HG03571 (cell line): ENCODE measurements around the gene ZFYVE26.
"Not testable (repeated sequence)": the region's sequence is repeated elsewhere in the genome, so short reads cannot be mapped to it uniquely, and the experiment has no call there.

ENCODE experiments used
- ATAC-seq: cut with Tn5 transposase; IDR thresholded peaks from one replicate; pipeline ENCODE4 v1.9.1; 2021; ENCODE audit not compliant: unreplicated experiment

ZFYVE26 gene

DNA sequence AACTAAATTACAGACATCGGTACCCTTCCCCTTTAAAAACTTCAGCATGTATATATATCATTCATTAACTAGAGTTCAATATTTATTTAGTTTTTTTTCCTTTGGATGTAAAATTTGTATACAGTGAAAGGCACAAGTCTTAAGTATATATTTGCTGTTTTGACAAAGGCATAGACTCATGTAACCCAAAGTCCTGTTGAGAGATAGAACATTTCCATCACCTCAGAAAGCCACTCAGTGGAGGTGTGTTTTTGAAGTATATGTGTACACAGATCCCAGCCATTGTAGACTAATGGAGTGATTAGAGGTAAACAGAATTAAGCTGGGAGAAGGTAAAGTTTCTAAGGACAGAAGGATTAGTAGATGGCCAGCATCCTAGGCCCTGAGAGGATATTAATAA lies 99.3 kb downstream of the ZFYVE26 start:
- no peak for ATAC-seq

DNA sequence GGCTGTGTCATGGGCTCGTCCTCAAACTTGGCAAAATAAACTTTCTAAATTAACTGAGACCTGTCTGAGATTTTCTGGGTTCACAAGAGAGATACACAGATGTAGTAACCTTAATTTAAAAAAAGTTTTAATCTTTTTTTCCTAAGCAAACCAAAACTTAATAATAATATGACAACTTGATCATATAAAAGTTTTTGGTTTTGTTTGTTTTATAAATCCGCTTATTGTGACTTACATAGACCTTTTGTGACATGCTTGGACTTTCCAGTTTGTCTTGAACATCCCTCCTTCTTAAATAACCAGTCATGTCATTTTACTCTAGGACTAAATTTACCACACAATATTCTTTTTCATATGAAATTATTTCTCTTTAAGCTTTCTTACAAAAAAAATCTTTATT lies 106.2 kb downstream of the ZFYVE26 start:
- no peak for ATAC-seq

DNA sequence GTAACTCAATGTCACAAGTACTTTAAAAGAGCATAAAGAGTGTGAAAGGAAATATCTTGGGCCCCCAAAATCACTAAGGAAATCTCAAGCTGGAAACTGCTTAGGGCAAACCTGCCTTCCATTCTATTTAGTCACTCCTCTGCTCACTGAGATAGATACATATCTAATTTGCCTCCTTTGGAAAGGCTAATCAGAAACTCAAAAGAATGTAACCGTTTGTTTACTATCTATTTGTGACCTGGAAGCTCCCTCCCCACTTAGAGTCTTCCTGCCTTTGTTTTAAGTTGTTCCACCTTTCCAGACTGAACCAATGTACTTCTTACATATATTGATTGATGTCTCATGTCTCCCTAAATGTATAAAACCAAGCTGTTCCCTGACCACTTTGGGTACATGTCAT lies 106.6 kb downstream of the ZFYVE26 start:
- not testable (repeated sequence) for ATAC-seq

DNA sequence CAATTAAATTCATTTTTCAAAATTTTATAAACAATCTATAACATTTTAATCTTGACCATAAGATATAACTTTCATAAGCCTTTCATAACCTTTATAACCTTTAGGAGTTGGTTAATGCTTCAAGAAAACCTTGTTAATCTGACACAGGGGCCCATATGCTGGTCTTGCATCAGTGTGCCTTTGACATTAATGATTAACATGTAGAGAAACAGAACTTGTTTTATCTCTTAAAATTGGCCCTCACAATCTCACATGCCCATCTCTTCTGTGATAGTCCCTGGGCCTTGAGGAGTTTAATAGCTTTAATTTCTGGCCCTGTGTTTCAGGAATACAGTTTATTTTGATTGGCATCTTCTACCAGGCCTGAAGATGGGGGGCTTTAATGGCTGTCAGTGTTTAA lies 107.0 kb downstream of the ZFYVE26 start:
- not testable (repeated sequence) for ATAC-seq

DNA sequence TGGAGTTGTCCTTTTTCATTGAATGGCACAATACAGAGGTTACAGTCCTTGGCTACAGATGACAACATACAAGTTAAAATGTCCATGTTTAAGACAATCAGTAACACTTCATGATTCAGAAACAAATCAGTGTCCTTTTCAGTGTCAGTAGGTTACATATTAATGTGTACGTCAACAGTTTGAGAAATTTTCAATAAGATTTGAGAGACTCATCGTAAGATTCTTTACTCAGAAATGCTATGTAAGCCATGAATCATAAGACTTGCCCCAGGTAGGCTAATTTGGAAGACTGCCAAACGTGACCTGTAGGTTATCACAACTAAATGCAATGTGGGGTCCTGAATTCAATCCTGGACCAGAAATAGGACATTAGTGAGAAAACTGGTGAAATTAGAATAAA lies 111.2 kb downstream of the ZFYVE26 start:
- ATAC-seq, result no peak

DNA sequence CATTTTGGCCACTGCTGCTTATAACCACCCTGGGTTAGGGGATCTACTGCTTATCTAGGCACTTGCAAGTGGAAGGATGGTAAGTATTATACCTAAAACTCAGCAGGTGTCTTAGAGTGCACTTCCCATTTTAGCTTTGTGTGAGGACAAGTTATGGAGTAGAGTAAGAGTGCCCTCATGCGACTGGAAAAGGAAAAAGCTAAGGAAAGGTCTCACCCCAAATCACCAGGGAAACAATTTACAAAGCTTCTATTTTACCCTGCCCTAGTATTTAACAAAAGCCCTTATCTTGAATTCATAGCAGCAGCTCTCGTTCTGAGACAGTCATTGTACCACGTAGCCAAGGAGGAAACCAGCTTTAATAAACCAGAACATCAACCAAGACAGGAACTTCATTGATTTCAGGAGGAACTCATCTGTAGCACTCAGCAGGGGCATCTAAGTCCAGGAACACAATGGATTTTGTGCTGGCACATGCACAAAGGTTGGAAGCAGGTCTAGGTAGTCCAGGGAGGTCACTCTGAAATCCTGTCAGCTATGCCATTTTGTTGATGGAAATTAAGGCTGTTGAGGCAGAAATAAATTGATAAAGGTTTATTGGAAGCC lies 111.8 kb downstream of the ZFYVE26 start:
- no peak for ATAC-seq

DNA sequence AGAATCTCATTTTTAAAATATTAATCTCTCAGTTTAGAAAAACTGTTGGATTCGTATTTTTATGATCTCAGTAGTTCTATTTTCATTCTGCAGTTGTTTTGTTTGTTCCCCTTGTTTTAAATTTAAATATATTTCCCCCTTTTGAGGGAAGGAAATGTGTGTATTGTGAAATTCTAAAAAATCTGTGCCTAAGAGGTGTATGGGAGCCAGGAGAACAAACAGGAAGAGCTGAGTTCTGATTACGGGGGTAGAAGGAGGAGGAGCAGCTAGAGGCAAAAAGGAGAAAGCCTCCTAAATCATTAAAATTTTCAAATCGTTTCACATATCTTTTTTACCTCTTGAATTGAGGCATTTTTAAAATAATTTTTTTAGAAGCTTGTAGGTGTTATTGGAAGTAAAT lies 112.4 kb downstream of the ZFYVE26 start:
- ATAC-seq, result no peak

DNA sequence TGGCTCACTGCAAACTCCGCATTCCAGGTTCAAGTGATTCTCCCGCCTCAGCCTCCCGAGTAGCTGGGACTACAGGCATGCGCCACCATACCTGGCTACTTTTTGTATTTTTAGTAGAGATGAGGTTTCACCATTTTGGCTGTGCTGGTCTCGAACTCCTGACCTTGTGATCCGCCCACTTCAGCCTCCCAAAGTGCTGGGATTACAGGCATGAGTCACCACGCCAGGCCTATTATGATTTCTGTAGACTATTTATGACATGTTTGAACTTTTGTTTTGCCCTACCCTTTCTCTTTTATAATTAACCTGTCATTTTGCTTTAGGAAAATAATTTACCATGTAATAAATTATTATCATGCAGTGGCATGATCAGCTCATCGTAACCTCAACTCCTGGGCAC lies 114.9 kb downstream of the ZFYVE26 start, which contains the start of gene RDH12:
RDH12 (plus strand) TSS at position 395 of the 400 bp plus-strand sequence. CDS start 20,757 bp downstream, outside the sequence.
- not testable (repeated sequence) for ATAC-seq

DNA sequence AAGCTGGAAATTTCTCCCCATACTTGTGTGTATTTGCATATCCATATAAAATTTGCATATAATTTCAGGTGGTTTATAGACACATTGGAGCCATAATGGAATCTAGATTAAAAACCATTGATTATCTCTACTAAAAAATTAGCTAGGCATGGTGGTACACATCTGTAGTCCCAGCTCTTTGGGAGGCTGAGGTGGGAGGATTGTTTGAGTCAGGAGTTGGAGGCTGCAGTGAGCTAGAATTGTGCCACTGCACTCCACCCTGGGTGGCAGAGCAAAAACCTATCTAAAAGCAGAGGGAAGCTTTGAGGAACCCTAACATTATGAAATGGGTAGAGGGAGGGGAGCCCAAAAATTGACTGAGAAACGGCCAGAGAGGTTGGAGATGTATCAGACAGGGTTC lies 118.2 kb downstream of the ZFYVE26 start:
- no peak for ATAC-seq

DNA sequence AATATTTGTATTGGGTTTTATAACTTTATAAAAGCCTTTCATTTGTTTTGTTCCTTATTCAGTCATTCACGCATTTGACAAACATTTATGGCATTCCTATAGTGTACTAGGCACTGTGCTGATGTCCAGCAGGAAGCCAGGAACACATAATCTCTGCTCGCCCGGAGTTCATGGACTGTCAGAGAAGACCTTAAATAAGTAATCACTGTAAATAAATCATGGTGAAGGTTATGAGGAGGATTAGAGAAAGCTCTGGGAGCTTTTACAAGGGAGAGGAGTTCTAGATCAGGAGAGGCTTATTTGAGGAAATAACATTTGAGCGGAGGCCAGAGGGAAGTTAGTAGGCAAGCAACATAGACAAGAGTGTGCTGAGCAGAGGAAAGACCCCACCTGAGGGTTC lies 119.4 kb downstream of the ZFYVE26 start:
- no peak for ATAC-seq
